Measurements from ENCODE around the gene OSBPL10. TPM values are rescaled to one million over a fixed set of nuclear protein-coding genes. Genes with fewer than 3 reads are reported as not detected.

OSBPL10 gene
- polyA plus RNA-seq, 2 of the 4 experiments (the other 2 are of a cell fraction), result 9.2 to 17.0 TPM

GRCh38 chr3:31798840-31799239 is 182.2 kb downstream of the OSBPL10 start:
- FAIRE-seq, result no peak
- DNase-seq (ENCODE audit: low read depth in 1 of 2, low spot score in 1 of 2), result no peak
- H3K4me1 ChIP-seq, result no peaks in the 10 kb centered on the region
- no peak overlapping the region for H3K4me2 ChIP-seq
- ChIA-PET CTCF (no interaction called here), POLR2A (no interaction called here)
- H3K4me3 ChIP-seq, result no peak overlapping the region
- H3K27ac ChIP-seq, result no peak overlapping the region
- WGBS (ENCODE audit: missing lambda C conversion rate), result 97% methylated on average over 4 of the region's 4 CpGs
- ATAC-seq, result no peak
- TF ChIP-seq NPAS2 (CRISPR knock-in tag; IDR thresholded peaks at IDR 0.05; ENCODE audit: borderline replicate concordance) (no peak), KDM1A (IDR thresholded peaks at IDR 0.05; ENCODE audit: low read depth) (no peak), TP53 (CRISPR knock-in tag; IDR thresholded peaks at IDR 0.05) (no peak), FOSL2 (IDR thresholded peaks at IDR 0.05) (no peak), FOSL2 (CRISPR knock-in tag; IDR thresholded peaks at IDR 0.05) (no peak), MYC (IDR thresholded peaks at IDR 0.05; ENCODE audit: borderline replicate concordance, low read length) (no peak), HEYL (CRISPR knock-in tag; IDR thresholded peaks at IDR 0.05) (no peak), CEBPB (IDR thresholded peaks at IDR 0.05) (no peak), RAD21 (conservative IDR thresholded peaks at IDR 0.05 in 1 of 2, IDR thresholded peaks at IDR 0.05 in 1 of 2) (no peak), EP300 (IDR thresholded peaks at IDR 0.05) (no peak), RFX5 (IDR thresholded peaks at IDR 0.05) (no peak), REST (IDR thresholded peaks at IDR 0.05) (no peak), HMGXB4 (CRISPR knock-in tag; IDR thresholded peaks at IDR 0.05; ENCODE audit: borderline replicate concordance) (no peak), CBX2 (IDR thresholded peaks at IDR 0.05; ENCODE audit: borderline replicate concordance, low read depth) (no peak)
- H3K9me3 ChIP-seq, result no peaks in the 10 kb centered on the region

- Histone ChIP-seq H3K4me2 (no peak overlapping the region), H3K9me3 (no peaks in the 10 kb centered on the region), H3K4me1 (no peaks in the 10 kb centered on the region), H3K4me3 (no peak overlapping the region), H3K27ac (no peak overlapping the region)
- FAIRE-seq (no peak), ATAC-seq (no peak), DNase-seq (ENCODE audit: low read depth in 1 of 2, low spot score in 1 of 2) (no peak)
- WGBS (ENCODE audit: missing lambda C conversion rate), result 81% methylated on average over 4 of the region's 4 CpGs
- ChIA-PET POLR2A (no interaction called here), CTCF (no interaction called here)
- TF ChIP-seq RAD21 (conservative IDR thresholded peaks at IDR 0.05 in 1 of 2, IDR thresholded peaks at IDR 0.05 in 1 of 2) (no peak), HMGXB4 (CRISPR knock-in tag; IDR thresholded peaks at IDR 0.05; ENCODE audit: borderline replicate concordance) (no peak), PHF8 (IDR thresholded peaks at IDR 0.05; ENCODE audit: borderline replicate concordance, low read depth) (no peak), ELK1 (IDR thresholded peaks at IDR 0.05; ENCODE audit: low read depth, low read length) (no peak), SMC3 (IDR thresholded peaks at IDR 0.05) (no peak), JUNB (IDR thresholded peaks at IDR 0.05) (no peak), ZFP36 (IDR thresholded peaks at IDR 0.05; ENCODE audit: borderline replicate concordance, partially characterized antibody) (no peak), RNF2 (IDR thresholded peaks at IDR 0.05; ENCODE audit: borderline replicate concordance, low read depth) (no peak), HES2 (IDR thresholded peaks at IDR 0.05) (no peak), MYC (IDR thresholded peaks at IDR 0.05; ENCODE audit: borderline replicate concordance, low read length) (no peak)
These were observed 187.2 kb downstream of the OSBPL10 start for GRCh38 chr3:31793821-31794220.

All from A549 (cell line).